ENCODE data around the gene PAGR1. TPM values are rescaled to one million over a fixed set of nuclear protein-coding genes. Genes with fewer than 3 reads are reported as not detected.

PAGR1 gene
- total and polyA plus RNA-seq, 2 of the 13 experiments (the other 11 are each of a cell fraction or from before 2014, with no cell fraction given): 9.8 to 66.4 TPM

GRCh38 chr16:29806641-29807425, 9.1 kb upstream of the PAGR1 start (continued):
- no peak for TF ChIP-seq FOXM1 (CRISPR knock-in tag; IDR thresholded peaks at IDR 0.05)
- no peak for TF ChIP-seq ZNF136 (CRISPR knock-in tag; IDR thresholded peaks at IDR 0.05; ENCODE audit: low read depth)
- no peak for TF ChIP-seq SRY (CRISPR knock-in tag; IDR thresholded peaks at IDR 0.05)
- TF ChIP-seq SYNCRIP (IDR thresholded peaks at IDR 0.05; ENCODE audit: insufficient read depth, low read depth, low read length): no peak
- TF ChIP-seq ZNF138 (CRISPR knock-in tag; IDR thresholded peaks at IDR 0.05; ENCODE audit: low read depth): no peak
- TF ChIP-seq, protein P1, sequence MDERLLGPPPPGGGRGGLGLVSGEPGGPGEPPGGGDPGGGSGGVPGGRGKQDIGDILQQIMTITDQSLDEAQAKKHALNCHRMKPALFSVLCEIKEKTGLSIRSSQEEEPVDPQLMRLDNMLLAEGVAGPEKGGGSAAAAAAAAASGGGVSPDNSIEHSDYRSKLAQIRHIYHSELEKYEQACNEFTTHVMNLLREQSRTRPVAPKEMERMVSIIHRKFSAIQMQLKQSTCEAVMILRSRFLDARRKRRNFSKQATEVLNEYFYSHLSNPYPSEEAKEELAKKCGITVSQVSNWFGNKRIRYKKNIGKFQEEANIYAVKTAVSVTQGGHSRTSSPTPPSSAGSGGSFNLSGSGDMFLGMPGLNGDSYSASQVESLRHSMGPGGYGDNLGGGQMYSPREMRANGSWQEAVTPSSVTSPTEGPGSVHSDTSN (CRISPR knock-in tag; IDR thresholded peaks at IDR 0.05): no peak
- no peak for TF ChIP-seq MXI1 (IDR thresholded peaks at IDR 0.05; ENCODE audit: borderline replicate concordance, low read depth, low read length)
- no peak; the same call in 1 of the 2 replicates for TF ChIP-seq ZNF570 (CRISPR knock-in tag; IDR thresholded peaks at IDR 0.05; ENCODE audit: borderline replicate concordance)
- 0 out of 2 replicates have a peak, but pooled peaks have one; percentile 28 for TF ChIP-seq NFKB2 (CRISPR knock-in tag; IDR thresholded peaks at IDR 0.05; ENCODE audit: borderline replicate concordance)
- TF ChIP-seq ZNF460 (CRISPR knock-in tag; IDR thresholded peaks at IDR 0.05; ENCODE audit: borderline replicate concordance): no peak
- TF ChIP-seq HDAC2 (CRISPR knock-in tag; IDR thresholded peaks at IDR 0.05): no peak
- TF ChIP-seq, protein P2, sequence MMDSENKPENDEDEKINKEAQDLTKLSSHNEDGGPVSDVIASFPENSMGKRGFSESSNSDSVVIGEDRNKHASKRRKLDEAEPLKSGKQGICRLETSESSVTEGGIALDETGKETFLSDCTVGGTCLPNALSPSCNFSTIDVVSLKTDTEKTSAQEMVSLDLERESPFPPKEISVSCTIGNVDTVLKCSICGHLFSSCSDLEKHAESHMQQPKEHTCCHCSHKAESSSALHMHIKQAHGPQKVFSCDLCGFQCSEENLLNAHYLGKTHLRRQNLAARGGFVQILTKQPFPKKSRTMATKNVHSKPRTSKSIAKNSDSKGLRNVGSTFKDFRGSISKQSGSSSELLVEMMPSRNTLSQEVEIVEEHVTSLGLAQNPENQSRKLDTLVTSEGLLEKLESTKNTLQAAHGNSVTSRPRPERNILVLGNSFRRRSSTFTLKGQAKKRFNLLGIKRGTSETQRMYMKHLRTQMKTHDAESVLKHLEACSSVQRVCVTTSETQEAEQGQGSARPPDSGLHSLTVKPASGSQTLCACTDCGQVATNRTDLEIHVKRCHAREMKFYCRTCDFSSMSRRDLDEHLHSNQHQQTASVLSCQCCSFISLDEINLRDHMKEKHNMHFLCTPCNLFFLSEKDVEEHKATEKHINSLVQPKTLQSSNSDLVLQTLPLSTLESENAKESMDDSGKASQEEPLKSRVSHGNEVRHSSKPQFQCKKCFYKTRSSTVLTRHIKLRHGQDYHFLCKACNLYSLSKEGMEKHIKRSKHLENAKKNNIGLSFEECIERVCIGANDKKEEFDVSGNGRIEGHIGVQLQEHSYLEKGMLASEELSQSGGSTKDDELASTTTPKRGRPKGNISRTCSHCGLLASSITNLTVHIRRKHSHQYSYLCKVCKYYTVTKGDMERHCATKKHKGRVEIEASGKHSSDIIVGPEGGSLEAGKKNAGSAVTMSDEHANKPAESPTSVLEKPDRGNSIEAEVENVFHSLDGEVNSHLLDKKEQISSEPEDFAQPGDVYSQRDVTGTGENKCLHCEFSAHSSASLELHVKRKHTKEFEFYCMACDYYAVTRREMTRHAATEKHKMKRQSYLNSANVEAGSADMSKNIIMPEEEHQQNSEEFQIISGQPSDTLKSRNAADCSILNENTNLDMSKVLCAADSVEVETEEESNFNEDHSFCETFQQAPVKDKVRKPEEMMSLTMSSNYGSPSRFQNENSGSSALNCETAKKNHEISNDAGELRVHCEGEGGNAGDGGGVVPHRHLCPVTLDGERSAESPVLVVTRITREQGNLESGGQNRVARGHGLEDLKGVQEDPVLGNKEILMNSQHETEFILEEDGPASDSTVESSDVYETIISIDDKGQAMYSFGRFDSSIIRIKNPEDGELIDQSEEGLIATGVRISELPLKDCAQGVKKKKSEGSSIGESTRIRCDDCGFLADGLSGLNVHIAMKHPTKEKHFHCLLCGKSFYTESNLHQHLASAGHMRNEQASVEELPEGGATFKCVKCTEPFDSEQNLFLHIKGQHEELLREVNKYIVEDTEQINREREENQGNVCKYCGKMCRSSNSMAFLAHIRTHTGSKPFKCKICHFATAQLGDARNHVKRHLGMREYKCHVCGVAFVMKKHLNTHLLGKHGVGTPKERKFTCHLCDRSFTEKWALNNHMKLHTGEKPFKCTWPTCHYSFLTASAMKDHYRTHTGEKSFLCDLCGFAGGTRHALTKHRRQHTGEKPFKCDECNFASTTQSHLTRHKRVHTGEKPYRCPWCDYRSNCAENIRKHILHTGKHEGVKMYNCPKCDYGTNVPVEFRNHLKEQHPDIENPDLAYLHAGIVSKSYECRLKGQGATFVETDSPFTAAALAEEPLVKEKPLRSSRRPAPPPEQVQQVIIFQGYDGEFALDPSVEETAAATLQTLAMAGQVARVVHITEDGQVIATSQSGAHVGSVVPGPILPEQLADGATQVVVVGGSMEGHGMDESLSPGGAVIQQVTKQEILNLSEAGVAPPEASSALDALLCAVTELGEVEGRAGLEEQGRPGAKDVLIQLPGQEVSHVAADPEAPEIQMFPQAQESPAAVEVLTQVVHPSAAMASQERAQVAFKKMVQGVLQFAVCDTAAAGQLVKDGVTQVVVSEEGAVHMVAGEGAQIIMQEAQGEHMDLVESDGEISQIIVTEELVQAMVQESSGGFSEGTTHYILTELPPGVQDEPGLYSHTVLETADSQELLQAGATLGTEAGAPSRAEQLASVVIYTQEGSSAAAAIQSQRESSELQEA (CRISPR knock-in tag; IDR thresholded peaks at IDR 0.05; ENCODE audit: not compliant biosample characterization): no peak
- TF ChIP-seq ATRX (CRISPR knock-in tag; IDR thresholded peaks at IDR 0.05; ENCODE audit: borderline replicate concordance): no peak
- no peak for TF ChIP-seq ZNF282 (IDR thresholded peaks at IDR 0.05; ENCODE audit: partially characterized antibody)
- no peak for TF ChIP-seq ZNF274 (CRISPR knock-in tag; IDR thresholded peaks at IDR 0.05)
- no peak for TF ChIP-seq ZNF20 (CRISPR knock-in tag; IDR thresholded peaks at IDR 0.05)
- no peak for TF ChIP-seq TRAFD1 (CRISPR knock-in tag; IDR thresholded peaks at IDR 0.05; ENCODE audit: borderline replicate concordance)
- TF ChIP-seq, protein P3, sequence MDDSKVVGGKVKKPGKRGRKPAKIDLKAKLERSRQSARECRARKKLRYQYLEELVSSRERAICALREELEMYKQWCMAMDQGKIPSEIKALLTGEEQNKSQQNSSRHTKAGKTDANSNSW (CRISPR knock-in tag; IDR thresholded peaks at IDR 0.05; ENCODE audit: borderline replicate concordance): no peak

Measured in HepG2 (cell line).